ENCODE data around the gene PAXX.
A peak's percentile ranks its signal among the peaks of the same experiment; 100 is the strongest.
"Not testable (repeated sequence)": the region's sequence is repeated elsewhere in the genome, so short reads cannot be mapped to it uniquely, and the experiment has no call there.

PAXX gene

GRCh38 chr9:136983167-136983566 lies 9.1 kb upstream of the PAXX start:
- DNase-seq: no peak

GRCh38 chr9:136983656-136984314 lies 8.4 kb upstream of the PAXX start:
- DNase-seq: no peak

- DNase-seq: no peak
Observed at GRCh38 chr9:136984464-136985026, 7.7 kb upstream of the PAXX start.

GRCh38 chr9:136985027-136985602 lies 7.1 kb upstream of the PAXX start:
- no peak for DNase-seq

- DNase-seq: no peak
Observed at GRCh38 chr9:136985853-136986252, 6.4 kb upstream of the PAXX start.

GRCh38 chr9:136988872-136989271 lies 3.4 kb upstream of the PAXX start:
- no peak for DNase-seq

- peak; percentile 92 for DNase-seq
Observed at GRCh38 chr9:136990242-136990911, 1.8 kb upstream of the PAXX start.

GRCh38 chr9:136992819-136993369 lies 672 bp downstream of the PAXX start:
- DNase-seq: no peak

- DNase-seq: no peak
Observed at GRCh38 chr9:136994180-136994887, 2.1 kb downstream of the PAXX start.

- no peak for DNase-seq
Observed at GRCh38 chr9:136994888-136995230, 2.6 kb downstream of the PAXX start.

- no peak for DNase-seq
Observed at GRCh38 chr9:136995362-136995761, 3.1 kb downstream of the PAXX start.

GRCh38 chr9:136995772-136996311 lies 3.6 kb downstream of the PAXX start:
- DNase-seq: no peak

- DNase-seq: peak; percentile 39
Observed at GRCh38 chr9:136996361-136997292, 4.4 kb downstream of the PAXX start, which contains the start of gene CLIC3. TSS of gene CLIC3 (minus strand) at chr9:136996568. CDS start at chr9:136996543, 25 bp downstream.

- DNase-seq: no peak
Observed at GRCh38 chr9:136997371-136997770, 5.1 kb downstream of the PAXX start.

- DNase-seq: no peak
Observed at GRCh38 chr9:136997830-136998234, 5.6 kb downstream of the PAXX start.

- DNase-seq: no peak
Observed at GRCh38 chr9:137000177-137000930, 8.1 kb downstream of the PAXX start.

GRCh38 chr9:137001857-137002645 lies 9.8 kb downstream of the PAXX start:
- no peak for DNase-seq

- DNase-seq: no peak
Observed at GRCh38 chr9:137002646-137003041, 10.4 kb downstream of the PAXX start.

GRCh38 chr9:137004285-137004684 lies 12.1 kb downstream of the PAXX start:
- DNase-seq: not testable (repeated sequence)

Measured in NCI-H146 (cell line).